NCI-H1048 (cell line): ENCODE data around the gene CARD6.
"Not testable (repeated sequence)": the region's sequence is repeated elsewhere in the genome, so short reads cannot be mapped to it uniquely, and the experiment has no call there.

ENCODE experiments used
- DNase-seq: peaks from one replicate; lab custom pipeline; 2025; lab: John Stamatoyannopoulos, UW

CARD6 gene

GRCh38 chr5:40875958-40876357 lies 34.8 kb downstream of the CARD6 start:
- no peak for DNase-seq

GRCh38 chr5:40877371-40877988 lies 36.3 kb downstream of the CARD6 start:
- no peak for DNase-seq

GRCh38 chr5:40879163-40879942 lies 38.2 kb downstream of the CARD6 start:
- DNase-seq: no peak

- no peak for DNase-seq
Observed at GRCh38 chr5:40882291-40882690, 41.1 kb downstream of the CARD6 start.

GRCh38 chr5:40883051-40883450 lies 41.9 kb downstream of the CARD6 start:
- DNase-seq: not testable (repeated sequence)

GRCh38 chr5:40895440-40896425 lies 54.6 kb downstream of the CARD6 start:
- DNase-seq: not testable (repeated sequence)

GRCh38 chr5:40904205-40904993 lies 63.2 kb downstream of the CARD6 start:
- no peak for DNase-seq

GRCh38 chr5:40904994-40905306 lies 63.8 kb downstream of the CARD6 start:
- no peak for DNase-seq

GRCh38 chr5:40906351-40906751 lies 65.2 kb downstream of the CARD6 start:
- DNase-seq: no peak

- no peak for DNase-seq
Observed at GRCh38 chr5:40909264-40909663, 68.1 kb downstream of the CARD6 start, which contains the start of gene C7. C7 (plus strand) TSS chr5:40909497; CDS start chr5:40909611, 114 bp downstream.

- DNase-seq: no peak
Observed at GRCh38 chr5:40909723-40910122, 68.6 kb downstream of the CARD6 start.
